Body of pancreas (tissue), 4 donors: ENCODE data around the gene MPP4.

Experiments used
- POLR2A ChIP-seq, 3 donors: fragments of 450-650 bp; IDR thresholded peaks; one replicate each; pipeline ENCODE4 v1.6.1; 2016; ENCODE audit warnings: antibody characterized with exemption in 3 of 3, mild to moderate bottlenecking in 2 of 3
- TF ChIP-seq, protein P1 (sequence below), 7 experiments: fragments of 450-650 bp in 4 of 7; fragments of 200-600 bp in 3 of 7; sonication (generic) in 3 of 7; IDR thresholded peaks; one replicate each; pipeline ENCODE4 v1.5.1; 2016 to 2019; ENCODE audit warnings: antibody characterized with exemption in 7 of 7

- TF ChIP-seq, protein P1, sequence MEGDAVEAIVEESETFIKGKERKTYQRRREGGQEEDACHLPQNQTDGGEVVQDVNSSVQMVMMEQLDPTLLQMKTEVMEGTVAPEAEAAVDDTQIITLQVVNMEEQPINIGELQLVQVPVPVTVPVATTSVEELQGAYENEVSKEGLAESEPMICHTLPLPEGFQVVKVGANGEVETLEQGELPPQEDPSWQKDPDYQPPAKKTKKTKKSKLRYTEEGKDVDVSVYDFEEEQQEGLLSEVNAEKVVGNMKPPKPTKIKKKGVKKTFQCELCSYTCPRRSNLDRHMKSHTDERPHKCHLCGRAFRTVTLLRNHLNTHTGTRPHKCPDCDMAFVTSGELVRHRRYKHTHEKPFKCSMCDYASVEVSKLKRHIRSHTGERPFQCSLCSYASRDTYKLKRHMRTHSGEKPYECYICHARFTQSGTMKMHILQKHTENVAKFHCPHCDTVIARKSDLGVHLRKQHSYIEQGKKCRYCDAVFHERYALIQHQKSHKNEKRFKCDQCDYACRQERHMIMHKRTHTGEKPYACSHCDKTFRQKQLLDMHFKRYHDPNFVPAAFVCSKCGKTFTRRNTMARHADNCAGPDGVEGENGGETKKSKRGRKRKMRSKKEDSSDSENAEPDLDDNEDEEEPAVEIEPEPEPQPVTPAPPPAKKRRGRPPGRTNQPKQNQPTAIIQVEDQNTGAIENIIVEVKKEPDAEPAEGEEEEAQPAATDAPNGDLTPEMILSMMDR (IDR thresholded peaks at IDR 0.05): no peak
- TF ChIP-seq POLR2A (IDR thresholded peaks at IDR 0.05): no peak
Measured at GRCh38 chr2:201746551-201746950, 48.1 kb upstream of the MPP4 start.
